Mesenteric fat pad (tissue), 1 donor: ENCODE data around the gene DUSP6. TPM values are rescaled to one million over a fixed set of nuclear protein-coding genes. Genes with fewer than 3 reads are reported as not detected.

Experiments
- DNase-seq: peaks from one replicate; pipeline ENCODE4 v3.0.0-alpha.2; 2020; ENCODE audit warnings: low spot score
- total RNA-seq: library from RNA; stranded (reverse); fragmentation: NEBNext Ultra II Directional; extraction: Animal tissue kit (Norgen Biotek cat#: 25700); gene quantifications from one replicate; pipeline ENCODE4 v1.2.1, GENCODE V29; 2021
- donor health status: DM: yes; HTN: yes; CAD: no.

Gene DUSP6
- total RNA-seq, 1 donor from 2014 or later, result 153 TPM

DNA sequence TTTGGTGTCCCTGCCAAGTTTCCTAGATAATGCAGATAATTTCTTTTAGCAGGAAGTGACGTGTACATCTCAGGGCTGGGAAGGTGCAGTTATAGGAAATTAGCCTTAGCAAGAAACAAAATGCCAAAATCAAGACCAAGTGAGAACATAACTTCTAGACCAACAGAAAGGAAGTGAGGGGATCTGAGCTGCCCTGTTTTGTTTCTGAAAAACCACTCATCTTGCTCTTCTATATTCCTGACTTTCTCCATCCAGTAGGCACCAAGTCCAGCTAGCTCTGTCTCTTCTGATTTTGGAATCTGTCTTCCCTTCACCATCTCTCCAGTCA is 23.9 kb upstream of the DUSP6 start:
- DNase-seq, result no peak

DNA sequence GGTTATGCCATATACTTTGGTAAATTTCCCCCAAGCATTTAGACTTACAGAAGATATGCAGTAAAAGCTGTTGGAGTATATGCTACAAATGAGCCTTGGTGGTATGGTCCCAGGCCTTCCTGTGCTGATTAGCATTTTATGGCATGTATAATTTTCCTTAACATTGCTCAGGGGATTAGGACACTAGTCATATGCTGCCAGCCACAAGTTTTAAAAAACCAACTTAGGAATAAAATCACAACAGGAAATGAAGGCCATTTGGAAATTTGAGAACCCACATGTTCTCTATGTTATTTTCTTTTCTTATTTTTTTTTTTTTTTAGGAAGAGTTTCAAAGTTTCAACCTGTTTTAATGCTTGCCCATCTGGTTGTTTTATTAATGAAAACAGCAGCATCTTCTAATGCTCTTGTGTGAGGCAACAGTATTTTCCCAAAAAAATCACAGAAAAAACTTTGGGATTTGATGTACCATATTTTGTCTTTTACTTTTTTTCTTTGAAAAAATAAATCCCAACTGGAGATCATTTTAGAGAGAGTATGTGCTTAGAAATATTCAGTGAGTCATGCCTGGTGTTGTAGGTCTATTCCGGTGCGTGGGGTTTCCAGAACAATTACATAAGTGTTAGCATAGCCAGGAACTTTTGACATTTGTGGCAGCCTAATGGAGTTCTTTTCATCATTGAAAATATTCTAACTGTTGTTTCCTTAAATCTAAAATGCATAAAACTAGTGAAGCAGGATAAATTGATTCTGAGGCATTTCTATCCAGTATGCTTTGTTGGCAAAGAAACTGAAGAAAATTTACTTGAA is 21.7 kb upstream of the DUSP6 start:
- DNase-seq, result no peak

- no peak for DNase-seq
Observed at GRCh38 chr12:89372584-89373370, 20.5 kb upstream of the DUSP6 start.

GRCh38 chr12:89370850-89371249 is 18.5 kb upstream of the DUSP6 start:
- no peak for DNase-seq

DNA sequence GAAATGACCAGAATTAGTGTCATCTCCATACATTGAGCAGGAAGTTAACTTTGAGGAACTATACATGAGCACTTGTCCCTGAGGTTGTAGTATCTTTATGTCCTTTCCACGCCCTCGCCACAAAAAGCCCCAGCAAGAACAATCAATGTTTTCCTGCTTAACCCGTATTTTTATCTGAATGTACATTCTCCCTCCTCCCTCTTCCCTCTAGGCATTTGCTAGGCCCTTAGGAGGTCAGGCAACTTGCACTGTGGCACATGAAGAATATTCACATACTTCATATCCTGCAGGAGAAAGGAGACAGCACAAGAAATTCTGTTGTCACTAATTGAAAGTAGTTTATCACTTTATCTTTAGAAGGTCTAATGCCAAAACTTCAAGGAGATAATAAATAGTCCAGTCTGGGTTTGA is 18.1 kb upstream of the DUSP6 start:
- DNase-seq, result no peak

DNA sequence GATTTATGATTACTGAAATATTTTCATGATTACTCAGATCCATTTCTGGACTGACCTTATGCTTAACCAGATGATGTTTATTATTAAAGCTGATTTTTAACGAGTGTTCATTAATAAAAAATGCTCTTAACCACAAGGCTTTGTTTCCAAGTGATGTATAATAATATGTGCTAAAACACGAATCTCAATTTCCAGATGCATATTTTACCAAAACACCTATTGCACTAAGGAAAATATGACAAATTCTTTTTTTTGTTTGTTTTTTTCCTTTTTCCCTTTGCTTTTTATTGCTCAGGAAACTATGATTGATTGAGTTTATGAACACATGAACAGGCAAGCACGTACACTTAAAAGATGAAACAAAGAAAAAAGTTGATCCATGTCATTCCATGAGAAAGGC is 16.9 kb upstream of the DUSP6 start:
- DNase-seq, result no peak

- DNase-seq, result no peak
Observed at GRCh38 chr12:89368391-89368790, 16.1 kb upstream of the DUSP6 start.

DNA sequence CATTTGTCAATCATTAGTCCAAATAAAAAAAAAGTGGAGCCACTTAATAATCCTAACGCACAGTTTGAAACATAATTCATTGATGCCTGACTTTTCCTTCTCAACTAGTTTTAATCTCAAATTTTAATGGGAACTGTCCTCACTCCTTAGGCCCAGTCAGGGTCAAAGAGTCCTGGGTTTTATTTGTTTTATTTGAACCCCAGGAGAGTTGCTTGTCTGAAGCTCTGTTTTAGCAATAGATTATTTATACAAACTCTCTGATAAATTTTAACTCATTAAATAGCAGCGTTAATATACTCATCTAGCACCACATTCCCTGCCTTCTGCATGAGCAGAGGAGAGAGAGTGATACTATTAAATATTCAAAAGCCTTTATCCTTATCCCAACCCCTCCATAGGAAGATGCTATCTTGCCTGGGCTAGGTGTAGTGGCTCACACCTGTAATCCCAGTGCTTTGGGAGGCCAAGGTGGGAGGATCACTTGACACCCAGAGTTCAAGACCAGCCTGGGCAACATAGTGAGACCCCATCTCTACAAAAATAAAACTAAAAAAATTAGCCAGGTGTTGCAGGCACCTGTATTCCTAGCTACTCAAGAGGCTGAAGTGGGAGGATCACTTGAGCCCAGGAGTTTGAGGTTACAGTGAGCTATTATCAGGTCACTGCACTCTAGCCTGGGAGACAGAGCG is 14.5 kb upstream of the DUSP6 start:
- DNase-seq, result no peak

DNA sequence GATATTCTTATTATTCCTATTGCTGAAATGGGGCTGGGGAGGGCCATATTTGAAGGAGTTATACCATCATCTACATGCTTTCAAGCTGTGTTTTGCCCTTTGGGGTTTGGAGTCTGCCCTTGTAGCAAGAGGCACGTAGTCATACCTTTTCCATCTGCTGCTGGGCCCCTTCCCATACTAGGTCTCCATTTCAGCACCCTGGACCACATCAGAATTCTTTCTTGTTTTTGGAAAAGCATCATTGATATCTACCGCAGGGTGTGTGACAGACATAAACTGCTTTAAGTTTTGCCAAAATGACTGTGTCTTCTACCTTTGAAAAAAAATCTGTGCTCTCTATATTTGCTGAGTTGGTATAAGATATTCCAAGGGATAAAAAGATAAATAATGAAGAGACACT is 12.3 kb upstream of the DUSP6 start:
- DNase-seq, result no peak

DNA sequence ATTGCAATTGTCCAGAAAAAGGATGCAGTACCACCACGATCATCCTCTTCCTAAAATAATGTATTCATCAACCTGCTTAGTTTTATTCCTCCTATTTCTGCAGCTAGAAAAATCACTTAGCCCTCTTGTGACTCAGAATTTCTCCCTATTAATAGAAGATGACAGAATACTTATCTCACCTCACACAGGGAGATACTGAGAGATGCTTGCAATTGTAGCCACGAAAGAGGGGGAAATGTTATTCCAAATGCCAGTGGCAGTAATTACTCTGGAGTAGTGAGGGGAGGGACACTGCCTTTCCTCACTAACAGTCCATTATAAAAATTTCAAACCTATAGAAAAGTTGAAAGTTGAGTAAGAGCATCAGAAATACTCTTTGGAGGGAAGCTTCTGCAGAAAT is 11.8 kb upstream of the DUSP6 start:
- DNase-seq, result no peak

DNA sequence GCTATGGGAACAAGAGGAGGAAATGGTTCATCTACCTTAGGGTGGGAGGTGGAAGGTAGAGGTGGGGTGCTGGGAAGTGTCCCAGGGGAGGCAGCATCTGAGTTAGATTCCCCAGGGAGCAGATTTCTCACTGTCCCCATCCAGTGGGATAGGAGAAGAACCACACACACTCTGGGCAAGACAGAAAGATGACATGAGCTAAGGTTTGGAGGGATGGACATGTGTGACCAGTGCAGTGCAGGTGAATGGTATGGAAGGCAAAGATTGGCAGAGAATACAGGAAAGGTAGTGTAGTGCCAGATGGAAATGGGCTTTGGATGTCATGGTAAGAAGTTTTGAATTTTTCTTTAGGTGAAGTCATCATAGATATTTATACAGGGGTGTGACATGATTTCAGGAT is 11.3 kb upstream of the DUSP6 start:
- no peak for DNase-seq

GRCh38 chr12:89363084-89363483 is 10.8 kb upstream of the DUSP6 start:
- no peak for DNase-seq

DNA sequence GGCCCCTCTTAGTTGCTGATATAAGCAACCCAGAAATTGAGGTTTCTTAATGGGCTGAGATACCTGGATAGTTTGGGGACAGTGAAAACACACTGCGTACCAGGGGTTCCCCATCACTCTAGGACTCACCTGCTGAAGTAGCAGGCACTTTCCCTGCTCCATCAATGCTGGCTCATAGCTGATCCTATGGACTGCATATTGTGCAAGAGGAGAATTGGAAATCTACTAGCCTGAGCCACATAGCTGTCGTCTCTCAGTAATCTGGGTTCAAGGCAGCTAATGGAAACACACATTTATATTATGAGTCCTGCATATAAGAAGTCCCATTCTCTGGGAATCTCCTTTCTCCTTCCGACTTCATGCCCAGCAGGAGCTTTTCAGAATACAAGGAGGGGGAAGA is 7.3 kb upstream of the DUSP6 start:
- no peak for DNase-seq

DNA sequence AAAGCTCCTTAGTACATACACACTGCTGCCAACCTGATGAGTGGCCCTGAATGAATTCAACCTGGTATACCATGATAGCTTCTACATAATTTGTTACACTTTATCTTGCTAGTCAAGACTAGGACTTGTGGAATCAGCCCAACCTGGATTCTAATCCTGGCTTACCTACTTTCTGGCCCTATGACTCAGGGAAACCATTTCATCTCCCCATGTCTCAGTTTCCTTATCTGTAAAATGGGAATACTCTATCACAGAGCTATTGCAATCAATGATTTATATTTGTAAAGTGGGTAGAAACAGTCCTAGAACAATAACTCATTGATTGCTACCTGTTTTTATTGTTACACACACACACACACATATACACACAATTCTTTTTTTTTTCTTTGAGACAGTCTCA is 6.5 kb upstream of the DUSP6 start:
- DNase-seq, result no peak

- DNase-seq, result no peak
Observed at GRCh38 chr12:89357297-89357730, 5.0 kb upstream of the DUSP6 start.

- DNase-seq, result no peak
Observed at GRCh38 chr12:89356069-89356665, 3.9 kb upstream of the DUSP6 start.

DNA sequence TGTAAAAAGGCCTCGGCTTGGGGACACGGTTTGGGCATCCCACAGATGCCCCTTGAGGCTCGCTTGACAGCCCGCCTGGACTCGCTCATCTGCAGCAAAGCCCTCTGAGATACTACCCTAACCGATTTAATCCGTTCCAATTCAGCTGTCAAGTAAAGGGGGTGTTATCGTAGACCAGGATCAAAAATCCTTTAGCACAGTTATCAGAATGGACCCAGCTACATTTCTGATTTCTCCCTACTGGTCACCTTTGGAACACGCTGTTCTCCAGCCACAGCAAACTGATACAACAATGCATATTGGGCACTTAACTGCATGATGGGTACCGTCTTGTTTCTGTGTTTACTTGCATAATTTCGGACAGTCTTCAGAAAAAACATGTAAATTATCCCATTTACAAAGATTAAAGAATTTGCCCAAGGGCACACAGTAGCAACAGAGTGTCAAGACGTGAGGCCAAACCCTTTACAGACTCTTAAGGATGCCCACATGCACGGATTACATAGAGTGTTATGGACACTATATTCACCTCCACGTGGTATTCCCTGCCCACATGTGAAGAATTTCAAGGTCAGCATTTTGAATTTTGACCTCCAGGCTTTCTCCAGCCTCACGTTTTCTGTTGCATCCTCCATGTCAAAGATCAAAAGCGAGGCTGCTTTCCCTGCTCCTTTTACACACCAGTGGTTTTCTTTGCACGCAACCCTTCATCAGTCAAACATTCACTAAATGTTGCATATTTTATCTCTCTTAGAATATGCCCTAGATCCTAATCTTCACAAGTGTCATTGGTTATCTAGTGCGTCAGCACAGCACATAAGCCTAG is 3.2 kb upstream of the DUSP6 start:
- DNase-seq, result no peak

GRCh38 chr12:89354612-89355067 is 2.3 kb upstream of the DUSP6 start:
- no peak for DNase-seq

GRCh38 chr12:89353823-89354611 is 1.7 kb upstream of the DUSP6 start:
- peak; percentile 94 for DNase-seq
